ENCODE data around the gene USP17L18.
"Not testable (repeated sequence)": the region's sequence is repeated elsewhere in the genome, so short reads cannot be mapped to it uniquely, and the experiment has no call there.

Gene USP17L18

GRCh38 chr4:9247953-9248680, at the start of gene USP17L18:
Gene USP17L18 (plus strand): TSS chr4:9248630. CDS start chr4:9248630, 0 bp downstream.
- not testable (repeated sequence) for DNase-seq (ENCODE audit: low read depth in 2 of 2)

GRCh38 chr4:9210357-9210756, 38.1 kb upstream of the USP17L18 start, which contains the start of gene USP17L10:
Gene USP17L10 (plus strand): TSS chr4:9210657. CDS start chr4:9210657, 0 bp downstream.
- DNase-seq (ENCODE audit: low read depth in 2 of 2), result not testable (repeated sequence)

- not testable (repeated sequence) for DNase-seq (ENCODE audit: low read depth in 2 of 2)
Measured at GRCh38 chr4:9214701-9215100, 33.7 kb upstream of the USP17L18 start.

GRCh38 chr4:9215105-9215504, 33.3 kb upstream of the USP17L18 start, which contains the start of gene USP17L11:
Gene USP17L11 (plus strand): TSS chr4:9215405. CDS start chr4:9215405, 0 bp downstream.
- not testable (repeated sequence) for DNase-seq (ENCODE audit: low read depth in 2 of 2)

GRCh38 chr4:9219852-9220251, 28.6 kb upstream of the USP17L18 start, which contains the start of gene USP17L12:
Gene USP17L12 (plus strand): TSS chr4:9220152. CDS start chr4:9220152, 0 bp downstream.
- not testable (repeated sequence) for DNase-seq (ENCODE audit: low read depth in 2 of 2)

- DNase-seq (ENCODE audit: low read depth in 2 of 2), result not testable (repeated sequence)
Measured at GRCh38 chr4:9224596-9224995, 23.8 kb upstream of the USP17L18 start, which contains the start of gene USP17L13. Gene USP17L13 (plus strand): TSS chr4:9224896. CDS start chr4:9224896, 0 bp downstream.

GRCh38 chr4:9230249-9230648, 18.2 kb upstream of the USP17L18 start:
- not testable (repeated sequence) for DNase-seq (ENCODE audit: low read depth in 2 of 2)

GRCh38 chr4:9234085-9234484, 14.3 kb upstream of the USP17L18 start, which contains the start of gene USP17L15:
Gene USP17L15 (plus strand): TSS chr4:9234385. CDS start chr4:9234385, 0 bp downstream.
- DNase-seq (ENCODE audit: low read depth in 2 of 2), result not testable (repeated sequence)

GRCh38 chr4:9238461-9238860, 10.0 kb upstream of the USP17L18 start:
- not testable (repeated sequence) for DNase-seq (ENCODE audit: low read depth in 2 of 2)

GRCh38 chr4:9243579-9243978, 4.9 kb upstream of the USP17L18 start, which contains the start of gene USP17L17:
Gene USP17L17 (plus strand): TSS chr4:9243879. CDS start chr4:9243879, 0 bp downstream.
- not testable (repeated sequence) for DNase-seq (ENCODE audit: low read depth in 2 of 2)

GRCh38 chr4:9253078-9253477, 4.6 kb downstream of the USP17L18 start, which contains the start of gene USP17L19:
Gene USP17L19 (plus strand): TSS chr4:9253378. CDS start chr4:9253378, 0 bp downstream.
- DNase-seq (ENCODE audit: low read depth in 2 of 2), result not testable (repeated sequence)

- not testable (repeated sequence) for DNase-seq (ENCODE audit: low read depth in 2 of 2)
Measured at GRCh38 chr4:9257824-9258223, 9.4 kb downstream of the USP17L18 start, which contains the start of gene USP17L20. Gene USP17L20 (plus strand): TSS chr4:9258124. CDS start chr4:9258124, 0 bp downstream.

- not testable (repeated sequence) for DNase-seq (ENCODE audit: low read depth in 2 of 2)
Measured at GRCh38 chr4:9262572-9262971, 14.1 kb downstream of the USP17L18 start, which contains the start of gene USP17L21. Gene USP17L21 (plus strand): TSS chr4:9262872. CDS start chr4:9262872, 0 bp downstream.

- DNase-seq (ENCODE audit: low read depth in 2 of 2), result not testable (repeated sequence)
Measured at GRCh38 chr4:9267319-9267718, 18.9 kb downstream of the USP17L18 start, which contains the start of gene USP17L22. Gene USP17L22 (plus strand): TSS chr4:9267619. CDS start chr4:9267619, 0 bp downstream.

- peak; percentile 0 to 6 for DNase-seq (ENCODE audit: low read depth in 2 of 2)
Measured at GRCh38 chr4:9271719-9272118, 23.3 kb downstream of the USP17L18 start.
